ENCODE results near the gene NDUFA9.

- TF ChIP-seq, protein P1, sequence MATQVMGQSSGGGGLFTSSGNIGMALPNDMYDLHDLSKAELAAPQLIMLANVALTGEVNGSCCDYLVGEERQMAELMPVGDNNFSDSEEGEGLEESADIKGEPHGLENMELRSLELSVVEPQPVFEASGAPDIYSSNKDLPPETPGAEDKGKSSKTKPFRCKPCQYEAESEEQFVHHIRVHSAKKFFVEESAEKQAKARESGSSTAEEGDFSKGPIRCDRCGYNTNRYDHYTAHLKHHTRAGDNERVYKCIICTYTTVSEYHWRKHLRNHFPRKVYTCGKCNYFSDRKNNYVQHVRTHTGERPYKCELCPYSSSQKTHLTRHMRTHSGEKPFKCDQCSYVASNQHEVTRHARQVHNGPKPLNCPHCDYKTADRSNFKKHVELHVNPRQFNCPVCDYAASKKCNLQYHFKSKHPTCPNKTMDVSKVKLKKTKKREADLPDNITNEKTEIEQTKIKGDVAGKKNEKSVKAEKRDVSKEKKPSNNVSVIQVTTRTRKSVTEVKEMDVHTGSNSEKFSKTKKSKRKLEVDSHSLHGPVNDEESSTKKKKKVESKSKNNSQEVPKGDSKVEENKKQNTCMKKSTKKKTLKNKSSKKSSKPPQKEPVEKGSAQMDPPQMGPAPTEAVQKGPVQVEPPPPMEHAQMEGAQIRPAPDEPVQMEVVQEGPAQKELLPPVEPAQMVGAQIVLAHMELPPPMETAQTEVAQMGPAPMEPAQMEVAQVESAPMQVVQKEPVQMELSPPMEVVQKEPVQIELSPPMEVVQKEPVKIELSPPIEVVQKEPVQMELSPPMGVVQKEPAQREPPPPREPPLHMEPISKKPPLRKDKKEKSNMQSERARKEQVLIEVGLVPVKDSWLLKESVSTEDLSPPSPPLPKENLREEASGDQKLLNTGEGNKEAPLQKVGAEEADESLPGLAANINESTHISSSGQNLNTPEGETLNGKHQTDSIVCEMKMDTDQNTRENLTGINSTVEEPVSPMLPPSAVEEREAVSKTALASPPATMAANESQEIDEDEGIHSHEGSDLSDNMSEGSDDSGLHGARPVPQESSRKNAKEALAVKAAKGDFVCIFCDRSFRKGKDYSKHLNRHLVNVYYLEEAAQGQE (IDR thresholded peaks at IDR 0.05), result no peak
- TF ChIP-seq CTCF (IDR thresholded peaks at IDR 0.05) (no peak), POLR2A (IDR thresholded peaks at IDR 0.05; ENCODE audit: low read length) (no peak), FOSL2 (IDR thresholded peaks at IDR 0.05) (no peak), FOSL2 (CRISPR knock-in tag; IDR thresholded peaks at IDR 0.05) (no peak), MAFK (IDR thresholded peaks at IDR 0.05; ENCODE audit: partially characterized antibody) (no peak)
Observed at GRCh38 chr12:4690760-4691159, 41.8 kb downstream of the NDUFA9 start.
